Right renal cortex interstitium (tissue), 3 donors: ENCODE measurements around the gene NCAPH2. TPM values are rescaled to one million over a fixed set of nuclear protein-coding genes. Genes with fewer than 3 reads are reported as not detected.

Experiments
- DNase-seq, 3 donors: peaks; one replicate each; pipeline ENCODE4 v3.0.0-alpha.2; 2013; ENCODE audit warnings: low read depth in 3 of 3, low spot score in 2 of 3
- polyA plus RNA-seq, 3 donors: library from polyadenylated mRNA; unstranded; fragments of 120-200 nt; gene quantifications; one replicate each; pipeline ENCODE4 v1.2.1, GENCODE V29; 2013; ENCODE audit not compliant: insufficient read length in 3 of 3

The NCAPH2 gene
- polyA plus RNA-seq, 3 donors, result 35.6 to 41.1 (median 39.4) TPM

DNA sequence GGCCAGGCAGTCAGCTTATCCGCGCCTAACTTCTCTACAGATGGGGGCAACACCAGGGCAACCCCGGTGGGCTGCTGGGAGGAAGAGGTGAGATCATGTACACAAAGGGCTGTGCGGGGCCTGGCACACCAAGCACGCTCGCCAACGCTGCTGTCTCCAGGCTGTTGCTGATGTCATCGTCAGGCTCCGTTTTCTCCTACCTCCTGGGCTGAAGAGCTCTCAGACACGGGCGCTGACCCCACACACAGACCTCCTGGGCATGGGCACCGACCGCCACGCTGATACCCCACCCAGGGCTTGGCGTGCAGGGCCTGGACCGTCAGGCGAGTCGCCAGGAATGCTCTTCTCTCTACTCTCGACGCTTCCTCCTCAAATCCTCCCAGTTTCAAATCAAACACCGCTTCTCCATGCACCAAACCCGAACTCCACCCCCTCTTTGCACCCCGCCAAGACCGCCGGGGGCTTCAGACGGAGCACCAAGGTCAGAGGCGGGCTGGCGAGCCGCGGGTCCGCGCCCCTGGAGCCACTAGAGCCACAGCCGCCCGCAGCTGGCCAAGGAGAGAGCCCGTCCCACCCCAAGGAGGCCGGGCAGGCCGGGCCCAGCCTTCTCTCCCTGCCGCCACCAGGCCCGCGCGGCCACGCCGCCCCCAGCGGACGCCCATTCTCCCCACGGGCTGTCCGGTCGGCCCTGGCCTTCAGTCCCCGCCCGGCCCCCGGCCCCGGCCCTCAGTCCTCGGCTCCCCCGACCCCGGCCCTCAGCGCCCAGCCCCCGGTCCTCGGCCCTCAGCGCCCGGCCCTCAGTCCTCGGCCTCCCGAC, 34.0 kb upstream of the NCAPH2 start:
- no peak for DNase-seq

DNA sequence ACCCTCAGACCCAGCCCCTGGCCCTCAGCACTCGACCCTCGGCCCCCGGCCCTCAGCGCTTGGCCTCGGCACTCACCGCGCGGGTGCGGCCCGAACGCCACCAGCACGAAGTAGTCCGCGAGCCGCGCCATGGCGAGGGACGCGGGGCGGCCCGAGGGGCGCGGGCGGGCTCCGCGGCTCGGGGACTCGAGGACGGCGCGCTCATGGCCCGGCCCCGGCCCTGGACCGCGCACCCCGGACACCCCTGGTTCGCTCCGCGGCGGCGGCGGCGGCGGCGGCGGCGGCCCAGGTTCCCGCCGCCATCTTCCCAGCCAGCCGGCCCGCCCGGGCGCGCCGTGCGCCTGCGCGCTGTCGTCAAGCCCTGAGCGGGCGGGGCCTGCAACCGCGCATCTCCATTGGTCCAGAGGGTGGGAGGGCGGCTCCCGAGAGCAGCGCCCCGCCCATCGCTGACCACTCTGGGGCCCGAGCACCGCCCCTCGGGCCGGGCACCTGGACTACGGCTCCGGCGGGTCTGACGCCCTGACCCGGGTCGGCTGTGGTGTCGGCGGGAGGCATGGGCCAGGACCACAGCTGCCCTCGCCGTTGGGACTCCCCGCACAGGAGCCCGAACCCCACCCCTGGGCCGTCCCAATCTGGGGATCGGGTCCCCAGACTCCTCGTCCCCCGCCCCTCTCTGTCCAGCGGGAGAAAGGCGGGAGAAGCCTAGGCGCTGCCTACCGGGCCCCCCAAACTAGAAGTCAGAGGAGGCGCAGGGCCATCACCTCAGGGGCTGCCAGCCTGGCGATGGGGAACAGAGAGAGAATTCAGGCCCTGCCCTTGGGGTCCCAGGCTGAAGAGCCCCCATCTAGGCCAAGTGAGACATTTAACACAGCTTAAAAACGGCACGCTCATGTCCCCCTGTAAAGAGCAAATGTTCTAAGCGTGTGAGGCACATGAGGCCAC, 33.0 kb upstream of the NCAPH2 start, which contains the start of gene SBF1:
Gene SBF1 (minus strand): TSS at position 326 of the 942 bp plus-strand sequence. CDS start 195 bp downstream, at position 131.
- DNase-seq, result peak; percentile 60 to 88 (median 84)

DNA sequence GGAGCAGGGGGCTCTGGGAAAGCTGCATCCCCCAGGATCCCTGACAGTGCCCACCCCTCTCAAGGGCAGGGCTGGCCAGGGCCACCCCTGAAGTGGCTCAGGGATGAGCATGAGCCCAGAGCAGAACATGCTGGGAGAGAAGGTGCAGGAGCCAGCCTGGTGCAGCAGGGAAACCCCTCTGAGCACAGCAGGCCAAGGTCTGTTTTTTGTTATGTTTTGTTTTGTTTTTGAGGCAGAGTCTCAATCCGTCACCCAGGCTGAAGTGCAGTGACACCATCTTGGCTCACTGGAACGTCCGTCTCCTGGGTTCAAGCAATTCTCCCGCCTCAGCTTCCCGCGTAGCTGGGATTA, 32.4 kb upstream of the NCAPH2 start:
- DNase-seq, result no peak

- DNase-seq, result no peak
Observed at GRCh38 chr22:50476868-50477267, 31.2 kb upstream of the NCAPH2 start.

DNA sequence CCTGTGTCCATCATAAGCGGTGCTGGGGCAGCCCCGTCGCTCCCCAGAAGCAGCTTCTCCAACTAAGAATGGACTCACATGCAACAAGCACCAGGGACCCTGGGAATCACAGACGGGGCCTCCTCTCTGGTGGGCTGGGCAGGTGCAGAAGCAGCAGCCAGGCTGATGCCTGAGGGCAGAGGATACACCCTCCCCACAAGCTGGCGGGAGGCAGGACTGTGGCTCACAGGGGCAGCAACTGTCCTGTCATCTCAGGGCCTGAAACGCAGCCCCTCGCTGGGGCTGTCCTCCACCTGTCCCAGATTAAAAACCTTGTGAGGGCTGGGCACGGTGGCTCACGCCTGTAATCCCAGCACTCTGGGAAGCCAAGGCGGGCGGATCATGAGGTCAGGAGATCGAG, 30.1 kb upstream of the NCAPH2 start:
- DNase-seq, result no peak

GRCh38 chr22:50479721-50480120, 28.3 kb upstream of the NCAPH2 start:
- DNase-seq, result no peak

DNA sequence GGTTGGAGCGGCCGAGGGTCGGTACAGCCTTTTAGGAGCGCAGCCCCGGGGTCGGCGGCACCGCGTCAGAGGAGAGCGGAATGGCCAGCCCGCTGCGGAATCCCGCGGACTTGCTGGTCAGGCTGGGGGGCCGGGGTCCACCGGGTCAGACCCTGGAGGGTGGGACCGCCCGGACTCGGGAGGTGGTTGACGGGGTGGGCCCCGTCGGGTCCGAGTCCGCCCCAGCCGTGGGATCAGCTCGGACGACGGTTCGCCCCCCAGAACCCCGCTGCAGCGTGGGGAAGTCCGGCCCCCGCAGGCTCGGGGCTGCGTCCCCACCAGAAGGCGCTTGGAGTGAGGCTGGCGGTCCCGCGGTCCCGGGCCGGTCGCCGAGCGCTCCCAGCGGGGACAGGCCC, 27.0 kb upstream of the NCAPH2 start:
- no peak for DNase-seq

DNA sequence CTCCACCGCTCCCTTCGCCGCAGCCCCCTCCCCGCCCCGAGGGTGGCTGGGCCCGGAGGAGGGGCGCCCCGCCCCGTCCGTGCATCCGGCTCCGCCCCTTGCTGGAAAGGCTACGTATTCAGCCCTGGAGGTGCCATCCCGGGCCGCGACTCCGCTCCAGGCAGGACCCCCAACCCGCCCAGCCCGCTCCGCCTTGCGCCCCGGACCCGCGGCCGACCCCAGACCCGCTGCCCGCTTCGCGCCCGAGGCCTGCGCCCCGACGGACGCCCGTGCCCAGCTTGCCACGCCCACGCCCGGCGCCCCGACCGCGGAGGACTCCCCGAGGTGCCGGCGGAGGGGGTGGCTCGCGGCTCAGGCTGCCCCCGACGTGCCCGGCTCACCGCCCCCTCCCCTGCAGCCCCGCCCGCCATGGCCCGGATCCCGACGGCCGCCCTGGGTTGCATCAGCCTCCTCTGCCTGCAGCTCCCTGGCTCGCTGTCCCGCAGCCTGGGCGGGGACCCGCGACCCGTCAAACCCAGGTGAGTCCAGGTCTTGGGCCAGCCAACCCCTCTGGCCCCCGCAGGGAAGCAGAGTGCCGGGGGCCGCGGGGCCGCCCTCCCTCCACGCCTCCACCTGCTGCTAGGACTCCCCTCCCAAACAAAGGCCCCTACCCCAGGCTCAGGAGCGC, 26.5 kb upstream of the NCAPH2 start, which contains the start of gene ADM2:
Gene ADM2 (plus strand): TSS at position 104 of the 667 bp plus-strand sequence. CDS start 305 bp downstream, at position 409.
- no peak for DNase-seq

- DNase-seq, result no peak
Observed at GRCh38 chr22:50482107-50483074, 25.6 kb upstream of the NCAPH2 start.

GRCh38 chr22:50483106-50483505, 24.9 kb upstream of the NCAPH2 start:
- no peak for DNase-seq

DNA sequence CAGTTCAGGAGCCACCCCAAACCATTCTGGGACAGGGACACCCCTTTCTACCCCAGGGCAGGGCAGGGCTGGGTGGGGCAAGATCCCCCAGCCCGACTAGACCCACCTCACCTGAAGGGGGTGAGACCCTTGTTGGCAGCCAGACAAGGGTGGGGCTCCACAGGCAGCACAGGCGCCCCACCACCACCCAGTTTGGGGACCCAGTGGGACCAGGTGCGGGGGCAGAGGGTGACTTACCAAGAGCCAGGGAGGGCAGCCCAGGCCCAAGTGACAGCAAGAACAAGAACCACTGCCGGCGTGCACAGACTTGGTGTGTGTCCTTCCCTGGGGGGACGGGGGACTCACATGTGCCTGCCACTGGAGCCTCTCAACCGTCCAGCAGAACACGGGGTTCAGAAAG, 24.5 kb upstream of the NCAPH2 start:
- DNase-seq, result no peak

DNA sequence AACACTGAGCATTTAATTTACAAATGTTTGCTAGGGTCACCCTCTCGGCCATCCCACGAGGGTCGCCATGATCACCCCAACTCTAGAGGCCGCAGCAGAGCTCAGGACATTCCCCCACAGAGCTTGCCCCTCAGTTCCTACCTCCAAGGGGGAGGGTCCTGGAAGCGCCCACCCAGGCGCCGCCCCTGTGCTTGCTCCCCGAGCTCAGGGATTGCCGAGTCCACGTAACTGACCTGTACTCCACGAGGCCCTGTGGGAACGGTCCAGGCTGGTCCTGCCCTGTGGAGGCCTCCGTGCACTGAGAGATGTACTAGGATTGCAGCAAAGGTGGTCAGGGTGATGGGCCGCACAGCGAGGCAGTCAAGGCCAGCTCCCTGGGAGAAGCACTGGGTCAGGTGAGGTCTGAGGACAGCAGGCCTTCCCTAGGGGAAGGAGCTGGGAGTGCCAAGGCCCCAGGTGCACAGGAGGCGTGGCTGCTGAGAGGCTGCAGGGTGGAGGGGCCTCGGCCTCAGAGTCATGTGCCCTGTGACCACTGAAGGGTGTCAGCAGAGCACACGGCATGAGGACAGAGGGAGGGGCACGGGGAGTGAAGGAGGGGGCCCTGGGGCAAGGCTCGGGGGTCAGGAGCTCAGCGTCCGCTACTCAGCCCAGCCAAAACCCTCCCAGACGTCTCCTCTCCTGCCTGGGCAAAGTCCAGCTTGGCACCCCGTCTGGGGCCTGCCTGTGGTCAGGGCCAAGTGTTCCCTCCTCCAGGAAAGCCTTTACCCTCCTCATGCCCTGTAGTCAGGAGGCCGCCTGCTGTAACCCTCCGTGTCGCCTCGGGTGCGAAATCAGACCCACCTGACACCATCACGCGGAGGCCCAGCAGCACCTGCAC, 23.8 kb upstream of the NCAPH2 start:
- no peak for DNase-seq

DNA sequence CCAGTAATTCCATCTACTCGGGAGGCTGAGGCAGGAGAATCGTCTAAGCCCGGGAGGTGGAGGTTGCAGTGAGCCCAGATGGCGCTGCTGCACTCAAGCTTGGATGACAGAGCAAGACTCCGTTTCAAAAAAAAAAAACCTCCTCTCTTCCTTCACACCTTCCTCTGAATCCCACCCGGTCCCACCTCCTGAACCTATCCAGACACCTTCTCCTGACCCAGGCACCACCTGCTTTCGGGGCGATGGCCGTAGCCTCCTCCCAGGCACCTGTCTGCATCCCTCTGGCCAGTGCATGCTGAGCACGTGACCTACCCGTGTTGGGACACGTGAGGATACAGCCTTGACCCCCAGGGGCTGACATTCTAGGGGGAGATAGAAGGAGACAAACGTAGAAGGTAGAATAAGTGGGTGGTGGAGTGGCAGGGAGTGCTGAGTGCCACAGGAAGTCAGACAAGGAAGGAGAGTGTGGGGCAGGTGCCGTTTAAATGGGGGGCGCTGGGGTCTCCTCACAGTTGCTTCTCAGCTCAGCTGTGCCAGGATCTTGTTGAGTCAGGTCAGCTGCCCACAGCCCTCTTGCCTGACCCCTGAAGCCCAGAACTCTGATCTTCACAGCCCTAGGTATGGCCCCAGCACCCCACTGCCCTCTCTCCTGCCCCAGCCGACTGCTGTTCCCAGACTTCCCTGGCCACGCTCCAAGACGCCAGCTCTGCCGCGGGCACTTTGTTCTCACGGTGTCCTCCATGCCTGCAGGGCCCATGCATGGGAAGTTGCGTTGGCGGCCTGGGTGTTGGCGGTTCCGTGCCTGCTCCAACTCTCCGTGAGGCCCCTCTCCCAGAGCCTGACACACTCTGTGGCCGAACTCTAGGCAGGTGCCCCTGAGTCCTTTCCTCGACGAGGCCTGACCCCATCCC, 22.5 kb upstream of the NCAPH2 start:
- DNase-seq, result no peak

DNA sequence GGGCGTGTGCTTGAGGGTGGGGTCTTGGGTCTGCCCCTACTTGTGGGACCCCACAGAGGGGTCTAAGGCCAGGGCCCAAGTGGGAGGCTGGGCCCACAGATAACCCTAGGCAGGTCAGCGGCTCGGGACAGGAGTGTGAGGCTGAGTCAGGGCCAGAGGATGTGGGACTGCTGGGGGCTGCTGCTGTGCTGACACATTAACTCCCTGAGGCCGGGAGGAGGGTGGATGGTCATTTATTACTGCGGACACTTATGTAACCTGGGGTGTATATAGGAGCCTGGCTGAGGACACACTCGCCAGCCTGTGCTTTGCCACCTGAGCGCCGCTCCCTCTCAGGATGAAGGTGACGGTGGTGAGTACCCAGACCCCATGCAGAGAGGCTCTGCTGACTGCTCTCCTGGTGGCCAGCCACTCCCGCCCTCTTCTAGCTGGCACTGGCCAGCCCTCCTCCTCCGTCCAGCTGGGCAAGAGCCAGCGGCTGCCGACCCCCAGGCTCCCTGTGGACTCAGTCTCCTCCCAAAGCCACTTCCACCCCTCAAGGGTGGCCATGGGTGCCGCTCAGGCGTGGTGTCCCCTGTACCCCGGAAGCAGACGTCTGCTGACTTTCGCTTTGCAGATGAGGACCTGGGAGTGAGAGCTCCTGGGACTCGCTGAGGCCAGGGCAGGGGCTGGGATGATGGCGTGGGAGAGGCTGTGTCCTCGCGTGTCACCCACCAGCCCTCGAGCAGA, 21.3 kb upstream of the NCAPH2 start, which contains the start of gene MIOX:
Gene MIOX (plus strand): TSS at position 299 of the 729 bp plus-strand sequence. CDS start 39 bp downstream, at position 338.
- DNase-seq, result no peak

DNA sequence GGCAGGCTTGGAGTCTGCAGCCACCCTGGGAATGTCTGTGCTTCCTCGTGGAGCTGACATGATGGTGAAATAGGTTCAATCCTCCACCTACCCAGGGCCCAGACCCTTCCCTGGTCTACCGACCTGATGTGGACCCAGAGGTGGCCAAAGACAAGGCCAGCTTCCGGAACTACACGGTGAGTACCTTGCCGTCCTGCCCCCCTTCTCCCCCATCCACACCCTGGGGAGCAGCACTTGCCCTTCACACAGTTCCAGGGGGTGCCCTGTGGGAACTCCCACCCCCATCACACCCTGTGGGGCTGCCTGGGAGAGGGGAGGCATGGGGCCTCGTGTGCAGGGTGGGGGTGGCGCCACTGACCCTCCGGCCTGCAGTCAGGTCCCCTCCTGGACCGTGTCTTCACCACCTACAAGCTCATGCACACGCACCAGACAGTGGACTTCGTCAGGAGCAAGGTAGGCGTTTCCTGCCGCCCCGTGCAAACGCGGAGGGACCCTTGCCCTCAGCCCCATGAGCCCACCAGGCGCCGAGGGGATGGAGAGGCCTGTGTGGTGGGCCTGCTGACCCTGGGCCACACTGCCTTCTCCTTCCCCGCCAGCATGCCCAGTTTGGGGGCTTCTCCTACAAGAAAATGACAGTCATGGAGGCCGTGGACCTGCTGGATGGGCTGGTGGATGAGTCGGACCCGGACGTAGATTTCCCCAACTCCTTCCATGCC, 20.6 kb upstream of the NCAPH2 start:
- DNase-seq, result no peak

DNA sequence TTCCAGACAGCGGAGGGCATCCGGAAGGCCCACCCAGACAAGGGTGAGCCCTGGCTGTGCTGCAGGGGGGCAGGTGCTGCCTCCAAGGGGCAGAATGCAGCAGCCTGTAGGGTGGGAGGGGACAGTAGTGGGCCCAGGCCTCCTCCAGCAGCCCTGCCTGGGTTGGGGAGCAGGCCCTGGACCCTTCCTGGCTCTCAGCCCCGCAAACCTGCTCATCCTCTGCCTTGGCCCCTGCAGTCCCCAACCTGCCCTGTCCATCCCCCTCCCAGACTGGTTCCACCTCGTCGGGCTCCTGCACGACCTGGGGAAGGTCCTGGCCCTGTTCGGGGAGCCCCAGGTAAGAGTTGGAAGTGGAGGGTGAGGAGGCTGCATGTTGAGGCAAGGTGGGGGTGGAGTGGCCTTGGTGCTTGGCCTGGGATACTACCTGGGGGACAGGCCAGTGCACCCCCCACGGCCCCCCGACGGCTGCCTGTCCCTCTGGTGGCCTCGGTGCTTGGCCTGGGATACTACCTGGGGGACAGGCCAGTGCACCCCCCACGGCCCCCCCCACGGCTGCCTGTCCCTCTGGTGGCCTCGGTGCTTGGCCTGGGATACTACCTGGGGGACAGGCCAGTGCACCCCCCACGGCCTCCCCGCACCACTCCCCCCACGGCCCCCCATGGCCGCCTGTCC, 19.9 kb upstream of the NCAPH2 start:
- DNase-seq, result no peak
